GM19467 (cell line): Measurements from ENCODE around the gene BZW2.
"Not testable (repeated sequence)": the region's sequence is repeated elsewhere in the genome, so short reads cannot be mapped to it uniquely, and the experiment has no call there.

Experiments used
- ATAC-seq: cut with Tn5 transposase; IDR thresholded peaks from one replicate; pipeline ENCODE4 v1.9.1; 2021; ENCODE audit warnings: mild to moderate bottlenecking, moderate library complexity; ENCODE audit not compliant: unreplicated experiment

The BZW2 gene

DNA sequence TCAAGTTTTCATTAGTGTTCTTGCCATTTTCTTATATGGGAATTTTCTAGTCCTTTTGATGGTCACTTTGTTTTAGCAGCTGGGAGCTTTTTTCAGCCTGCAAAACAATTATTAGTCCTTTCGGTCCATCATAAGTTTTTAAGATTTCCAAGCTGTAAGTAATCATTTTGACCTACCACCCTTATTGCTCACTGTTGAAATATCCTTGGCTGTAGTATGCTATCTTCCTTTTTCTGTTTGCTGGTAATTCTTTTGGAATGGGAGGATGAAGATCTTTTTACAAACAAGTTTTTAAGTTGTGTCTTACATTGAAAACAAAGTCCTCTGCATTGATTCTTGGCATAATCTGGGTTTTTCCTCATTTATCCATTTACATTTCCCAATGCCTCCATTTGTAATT is 24.0 kb downstream of the BZW2 start:
- no peak for ATAC-seq

DNA sequence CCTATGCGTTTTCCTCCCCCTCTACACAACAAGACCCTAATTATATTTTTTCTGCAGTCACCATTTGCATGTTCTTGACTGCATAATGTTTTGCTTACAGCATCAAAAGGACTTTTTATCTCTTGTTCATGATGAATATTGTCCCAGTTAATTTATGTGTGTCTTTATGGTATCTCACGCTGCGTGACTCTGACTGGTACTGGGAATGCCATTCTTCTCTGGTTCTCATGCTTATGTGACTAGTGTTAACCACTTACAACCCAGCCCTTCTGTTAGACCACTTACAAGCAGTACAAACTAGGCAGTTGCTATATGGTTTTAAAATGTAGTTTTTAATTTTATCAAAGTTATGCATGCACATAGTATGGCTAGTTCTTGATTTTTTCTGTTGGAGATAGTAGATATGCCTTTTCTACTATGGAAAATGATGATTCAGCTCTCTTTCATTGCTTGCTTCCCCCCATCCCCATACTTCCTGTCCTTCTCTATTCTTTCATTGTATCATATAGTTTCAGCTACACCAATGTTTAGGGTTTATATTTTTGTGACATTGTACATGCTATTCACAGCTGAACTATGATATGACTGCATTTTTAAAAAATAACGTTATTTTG is 24.9 kb downstream of the BZW2 start:
- no peak for ATAC-seq

DNA sequence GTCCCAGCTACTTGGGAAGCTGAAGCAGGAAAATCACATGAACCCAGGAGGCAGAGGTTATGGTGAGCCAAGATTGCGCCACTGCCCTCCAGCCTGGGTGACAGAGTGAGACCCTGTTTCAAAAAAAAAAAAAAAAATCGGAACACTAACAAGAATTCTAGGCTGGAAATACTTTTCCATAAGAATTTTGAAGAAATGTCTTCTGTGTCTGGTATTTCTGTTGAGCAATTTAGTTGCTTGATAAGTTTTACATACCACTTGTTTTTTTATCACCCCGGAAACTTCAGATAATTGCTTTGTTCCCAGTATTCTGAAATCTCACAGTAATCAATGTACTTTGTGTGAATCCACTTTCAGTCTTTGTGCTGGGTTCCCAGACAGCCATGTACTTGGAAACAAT is 25.8 kb downstream of the BZW2 start:
- no peak for ATAC-seq

DNA sequence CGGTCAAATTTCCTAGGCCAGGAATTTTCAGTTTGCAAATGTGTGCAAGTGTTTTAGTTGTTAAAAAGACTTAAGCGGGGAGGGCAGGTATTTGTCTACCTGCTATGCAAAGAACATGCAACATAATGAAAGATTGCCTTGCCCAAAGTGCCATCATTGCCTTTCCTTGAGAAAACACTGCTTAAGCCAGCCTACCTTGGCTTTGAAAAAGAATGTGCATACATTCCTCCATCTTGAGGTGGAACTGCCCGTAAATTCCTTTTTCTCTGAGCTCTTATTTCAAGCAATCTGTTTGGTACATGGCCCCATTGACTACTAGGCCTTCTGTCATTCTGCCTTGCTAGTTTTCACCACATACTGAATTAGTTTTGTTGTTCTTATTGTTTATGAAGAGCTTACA is 29.3 kb downstream of the BZW2 start:
- ATAC-seq: no peak

- ATAC-seq: no peak
These were observed 32.1 kb downstream of the BZW2 start for GRCh38 chr7:16677978-16678494.

DNA sequence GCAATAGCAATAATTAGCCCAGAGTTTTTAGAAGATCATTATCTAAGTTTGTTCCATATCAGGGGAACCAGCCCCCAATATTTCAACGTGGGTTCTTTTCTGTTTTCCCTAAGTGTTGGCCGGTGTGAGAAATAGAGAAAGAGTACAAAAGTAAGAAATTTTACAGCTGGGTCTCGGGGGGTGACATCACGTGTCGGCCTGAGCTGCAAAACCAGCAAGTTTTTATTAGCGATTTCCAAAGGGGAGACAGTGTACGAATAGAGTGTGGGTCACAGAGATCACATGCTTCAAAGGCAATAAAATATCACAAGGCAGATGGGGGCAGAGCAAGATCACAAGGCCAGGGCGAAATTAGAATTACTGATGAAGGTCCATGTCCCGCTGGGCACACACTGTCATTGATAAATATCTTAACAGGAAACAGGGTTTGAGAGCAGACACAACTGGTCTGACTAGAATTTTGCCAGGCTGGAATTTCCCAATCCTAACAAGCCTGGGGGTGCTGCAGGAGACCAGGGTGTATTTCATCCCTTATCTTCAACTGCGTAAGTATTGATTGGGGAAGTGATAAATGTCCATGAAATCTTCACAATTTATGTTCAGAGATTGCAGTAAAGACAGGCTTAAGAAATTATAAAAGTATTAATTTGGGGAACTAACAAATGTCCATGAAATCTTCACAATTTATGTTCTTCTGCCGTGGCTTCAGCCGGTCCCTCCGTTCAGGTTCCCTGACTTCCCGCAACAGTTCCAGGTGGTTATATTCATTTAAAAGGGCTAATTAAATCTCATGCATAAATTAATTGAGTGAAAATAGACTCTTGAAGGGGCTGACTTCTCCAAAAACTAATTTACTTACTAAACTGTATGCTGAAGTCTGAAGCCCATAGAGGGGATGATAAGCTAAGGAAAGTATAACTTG is 32.9 kb downstream of the BZW2 start:
- ATAC-seq: not testable (repeated sequence)

GRCh38 chr7:16684935-16685334 is 39.0 kb downstream of the BZW2 start:
- no peak for ATAC-seq

DNA sequence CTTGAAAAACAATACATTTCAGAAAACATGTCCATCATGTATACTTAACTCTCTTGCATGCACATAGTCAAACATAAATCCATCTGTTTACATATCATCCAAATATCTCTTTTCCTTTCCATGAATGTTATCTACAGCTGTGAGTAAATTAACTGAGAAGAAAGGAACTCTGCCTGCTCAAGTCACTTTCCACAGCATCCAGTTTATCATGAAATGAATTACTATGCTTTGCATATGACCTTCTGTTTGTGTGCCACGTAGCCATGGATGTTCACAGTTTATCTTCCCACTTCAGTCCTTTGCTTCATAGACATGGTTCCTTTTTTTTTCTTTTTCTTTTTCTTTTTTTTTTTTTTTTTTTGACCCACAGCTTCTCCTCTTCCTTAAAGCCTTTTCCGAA is 39.6 kb downstream of the BZW2 start:
- ATAC-seq: no peak

GRCh38 chr7:16688249-16688648 is 42.3 kb downstream of the BZW2 start:
- ATAC-seq: no peak

- no peak for ATAC-seq
These were observed 45.3 kb downstream of the BZW2 start for GRCh38 chr7:16691241-16691640.

DNA sequence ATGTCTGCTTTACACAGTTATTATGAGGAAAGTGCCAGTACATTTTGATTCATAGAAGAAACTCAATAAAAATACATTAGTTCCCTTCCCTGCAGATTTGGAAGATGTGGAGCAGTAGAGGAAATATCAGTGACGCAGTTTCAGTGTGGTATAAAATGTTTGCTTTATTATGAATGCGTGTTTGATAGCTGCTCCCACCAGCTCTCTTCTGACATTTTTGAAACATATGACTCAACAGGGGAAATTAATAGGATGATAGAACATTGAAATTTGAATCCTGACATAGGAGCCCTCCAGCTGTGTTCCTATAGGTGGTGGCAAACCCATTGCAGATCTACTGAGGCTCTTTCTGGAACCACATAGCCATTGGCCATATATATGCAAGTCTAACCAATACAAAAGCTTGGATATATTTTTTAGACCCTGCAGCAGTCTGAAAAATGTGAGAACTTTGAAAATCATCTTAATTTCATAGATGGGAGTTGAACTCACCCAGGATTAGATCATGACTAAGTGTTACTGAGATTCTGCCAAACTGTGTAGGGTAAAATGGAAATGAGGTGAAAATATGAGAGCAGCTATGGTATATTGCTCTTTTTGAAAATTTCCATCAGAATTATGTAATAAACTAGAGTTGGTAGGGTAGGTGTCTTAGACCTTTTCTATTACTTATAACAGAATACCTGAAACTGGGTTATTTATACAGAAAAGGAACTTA is 47.8 kb downstream of the BZW2 start:
- no peak for ATAC-seq

DNA sequence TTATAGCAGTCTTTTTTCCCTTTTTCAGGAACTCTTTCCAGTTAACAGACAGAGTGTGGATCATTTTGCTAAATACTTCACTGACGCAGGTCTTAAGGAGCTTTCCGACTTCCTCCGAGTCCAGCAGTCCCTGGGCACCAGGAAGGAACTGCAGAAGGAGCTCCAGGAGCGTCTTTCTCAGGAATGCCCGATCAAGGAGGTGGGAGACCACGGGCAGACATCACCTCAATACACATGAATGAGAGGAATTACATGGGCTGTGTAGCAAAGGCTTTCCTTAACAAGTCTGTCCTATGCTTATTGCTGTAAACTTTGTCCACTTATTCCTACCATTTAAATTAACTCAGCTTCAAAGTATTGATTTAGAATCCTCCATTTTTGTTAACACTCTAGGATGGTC is 48.8 kb downstream of the BZW2 start:
- ATAC-seq: no peak

DNA sequence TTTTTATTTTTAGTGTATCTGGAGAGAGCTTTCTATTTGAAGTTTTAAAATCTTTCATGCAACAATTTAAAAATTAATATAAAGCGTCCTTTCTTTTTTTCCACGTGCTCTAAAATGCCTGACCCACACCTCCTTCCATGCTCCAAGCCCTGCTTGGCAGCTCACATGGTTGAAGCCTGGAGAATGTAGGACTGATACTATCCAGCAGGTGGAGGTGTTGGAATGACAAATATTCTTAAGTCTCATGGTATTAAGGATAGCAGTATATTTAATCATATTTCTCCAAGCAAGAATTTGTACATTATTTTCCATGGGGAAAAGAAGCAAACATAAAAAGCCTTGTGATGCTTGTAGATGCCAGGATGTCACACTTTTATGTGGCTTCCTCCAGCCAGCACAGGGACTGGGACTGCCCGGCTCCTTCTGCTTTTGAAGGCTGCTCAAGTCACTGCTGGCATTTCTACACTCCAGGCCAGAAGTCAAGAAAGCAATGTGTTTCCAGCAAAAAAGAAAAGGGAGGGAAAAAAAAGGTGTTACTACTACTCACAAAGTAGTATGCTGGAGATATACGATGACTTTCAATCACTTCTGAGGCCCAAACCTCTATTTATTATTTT is 49.7 kb downstream of the BZW2 start:
- ATAC-seq: no peak

- ATAC-seq: no peak
These were observed 51.7 kb downstream of the BZW2 start for GRCh38 chr7:16697507-16698199.

- no peak for ATAC-seq
These were observed 52.4 kb downstream of the BZW2 start for GRCh38 chr7:16698200-16698905.

DNA sequence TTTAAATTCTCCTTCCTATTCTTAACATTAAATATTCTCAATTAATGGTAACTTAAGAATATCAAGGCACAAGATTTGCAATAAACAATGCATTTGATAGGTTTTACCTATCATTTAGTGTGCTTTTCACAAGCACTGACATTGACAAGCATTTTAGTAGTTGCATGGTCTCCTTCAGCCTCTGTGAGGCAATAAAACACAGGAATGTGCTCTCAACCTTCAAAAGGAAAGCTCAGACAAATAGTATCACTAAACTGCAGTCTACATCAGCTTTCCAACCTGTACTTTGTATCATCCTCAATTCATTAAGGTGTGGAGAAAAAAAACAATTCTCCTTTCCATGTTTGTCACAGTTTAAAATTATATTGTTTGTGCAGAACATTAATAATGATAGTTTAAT is 56.5 kb downstream of the BZW2 start:
- ATAC-seq: no peak

DNA sequence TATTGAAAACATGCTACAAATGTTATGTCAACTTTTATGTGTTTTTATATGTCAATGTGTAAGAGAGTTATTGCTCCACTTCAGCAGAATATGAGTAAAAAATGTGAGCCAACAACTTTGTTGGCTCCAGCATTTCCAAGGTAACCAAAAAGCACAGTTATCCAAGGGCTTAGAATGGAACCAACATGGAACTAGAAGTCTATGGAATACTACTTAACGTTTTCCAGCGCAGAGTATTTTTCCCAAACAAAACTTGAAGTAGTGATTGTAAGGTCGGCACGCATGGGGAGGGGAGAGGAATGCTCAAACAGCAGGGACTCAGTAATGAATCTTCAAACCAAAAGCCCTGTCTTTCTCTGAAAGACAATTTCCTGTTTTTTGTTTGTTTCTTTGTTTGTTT is 62.5 kb downstream of the BZW2 start:
- ATAC-seq: no peak

DNA sequence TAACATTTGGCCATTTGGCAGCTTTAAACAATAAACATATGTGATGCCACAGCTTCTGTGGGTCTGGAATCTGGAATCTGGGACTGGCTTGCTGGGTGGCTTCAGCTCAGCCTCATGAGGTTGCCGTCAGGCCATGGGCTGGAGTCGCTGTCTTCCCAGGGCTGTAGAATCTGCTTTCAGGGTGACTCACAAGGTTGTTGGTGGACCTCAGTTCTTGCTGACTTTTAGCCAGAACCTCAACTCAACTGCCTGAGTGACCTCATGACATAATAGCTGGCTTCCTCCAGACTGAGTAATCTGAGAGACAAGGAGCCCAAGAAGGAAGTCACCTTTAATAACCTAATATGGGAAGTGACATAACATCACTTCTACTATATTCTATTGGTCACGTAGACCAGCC is 63.0 kb downstream of the BZW2 start:
- ATAC-seq: no peak

- no peak for ATAC-seq
These were observed 64.7 kb downstream of the BZW2 start for GRCh38 chr7:16710651-16711050.

GRCh38 chr7:16711730-16712129 is 65.7 kb downstream of the BZW2 start:
- ATAC-seq: no peak
